Tibial artery (tissue), 4 donors: ENCODE results near the gene ENTR1.

Experiments
- DNase-seq, 2 donors: peaks; one replicate each; pipeline ENCODE4 v3.0.0-alpha.2; 2019
- H3K27ac ChIP-seq, 2 donors: fragments of 200-600 bp; sonication (generic) in 1 of 2; 1 replicate in 1 of 2; 2 replicates in 1 of 2; pipeline ENCODE4 v1.5.1; 2018 to 2019; ENCODE audit warnings: mild to moderate bottlenecking in 1 of 2
- H3K27me3 ChIP-seq, 2 donors: fragments of 200-600 bp; sonication (generic) in 1 of 2; one replicate each; pipeline versions ENCODE4 v1.5.1 to v1.6.0; 2016 to 2019
- H3K36me3 ChIP-seq, 3 donors: fragments of 200-600 bp; sonication (generic) in 2 of 3; one replicate each; pipeline ENCODE4 v1.5.1; 2016 to 2019; ENCODE audit warnings: mild to moderate bottlenecking in 2 of 3
- H3K4me1 ChIP-seq, 4 donors: fragments of 200-600 bp; sonication (generic) in 2 of 4; 1 replicate in 3 of 4; 2 replicates in 1 of 4; pipeline ENCODE4 v1.5.1; 2016 to 2019
- H3K4me3 ChIP-seq, 2 donors: fragments of 200-600 bp; sonication (generic) in 1 of 2; 1 replicate in 1 of 2; 2 replicates in 1 of 2; pipeline ENCODE4 v1.5.1; 2018 to 2019; ENCODE audit warnings: mild to moderate bottlenecking in 2 of 2
- H3K9me3 ChIP-seq, 3 donors: fragments of 200-600 bp; sonication (generic) in 1 of 3; one replicate each; pipeline ENCODE4 v1.5.1; 2016 to 2019
- intact Hi-C: fragments of 100-400 bp; cut with DNase I; formaldehyde crosslinking; loops from one replicate; pipeline ENCODE4 v1.15.0; 2023; ENCODE audit warnings: low total_unique reads
- TF ChIP-seq, protein P1 (sequence below), 2 experiments: fragments of 200-600 bp in 1 of 2; fragments of 450-650 bp in 1 of 2; IDR thresholded peaks; one replicate each; pipeline ENCODE4 v1.5.1; 2017 to 2019; ENCODE audit warnings: antibody characterized with exemption in 2 of 2, mild to moderate bottlenecking in 1 of 2, moderate library complexity in 1 of 2

The ENTR1 gene

DNA sequence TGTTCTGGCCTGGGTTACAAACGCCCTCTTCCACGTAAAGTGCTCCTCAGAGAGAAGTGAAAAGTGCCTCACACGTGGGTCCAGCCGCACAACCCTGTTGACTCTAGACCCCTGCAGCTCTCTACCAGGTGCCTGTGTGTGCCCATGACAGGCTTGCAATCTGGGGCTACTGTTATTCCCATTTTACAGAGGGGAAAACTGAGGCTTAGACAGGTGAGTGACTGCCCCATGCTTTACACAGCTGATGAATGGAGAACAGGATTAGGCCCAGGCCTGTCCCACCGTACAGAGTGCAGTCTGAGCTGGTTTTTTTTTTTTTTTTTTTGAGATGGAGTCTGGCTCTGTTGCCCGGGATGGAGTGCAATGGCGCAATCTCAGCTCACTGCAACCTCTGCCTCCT lies 35.4 kb upstream of the ENTR1 start:
- H3K36me3 ChIP-seq, result peaks cover 86 to 100% (median 99%) of the 10 kb centered on the region in 3 donors
- intact Hi-C loops, result no loop called here
- TF ChIP-seq, protein P1, sequence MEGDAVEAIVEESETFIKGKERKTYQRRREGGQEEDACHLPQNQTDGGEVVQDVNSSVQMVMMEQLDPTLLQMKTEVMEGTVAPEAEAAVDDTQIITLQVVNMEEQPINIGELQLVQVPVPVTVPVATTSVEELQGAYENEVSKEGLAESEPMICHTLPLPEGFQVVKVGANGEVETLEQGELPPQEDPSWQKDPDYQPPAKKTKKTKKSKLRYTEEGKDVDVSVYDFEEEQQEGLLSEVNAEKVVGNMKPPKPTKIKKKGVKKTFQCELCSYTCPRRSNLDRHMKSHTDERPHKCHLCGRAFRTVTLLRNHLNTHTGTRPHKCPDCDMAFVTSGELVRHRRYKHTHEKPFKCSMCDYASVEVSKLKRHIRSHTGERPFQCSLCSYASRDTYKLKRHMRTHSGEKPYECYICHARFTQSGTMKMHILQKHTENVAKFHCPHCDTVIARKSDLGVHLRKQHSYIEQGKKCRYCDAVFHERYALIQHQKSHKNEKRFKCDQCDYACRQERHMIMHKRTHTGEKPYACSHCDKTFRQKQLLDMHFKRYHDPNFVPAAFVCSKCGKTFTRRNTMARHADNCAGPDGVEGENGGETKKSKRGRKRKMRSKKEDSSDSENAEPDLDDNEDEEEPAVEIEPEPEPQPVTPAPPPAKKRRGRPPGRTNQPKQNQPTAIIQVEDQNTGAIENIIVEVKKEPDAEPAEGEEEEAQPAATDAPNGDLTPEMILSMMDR (IDR thresholded peaks at IDR 0.05), result no peak

DNA sequence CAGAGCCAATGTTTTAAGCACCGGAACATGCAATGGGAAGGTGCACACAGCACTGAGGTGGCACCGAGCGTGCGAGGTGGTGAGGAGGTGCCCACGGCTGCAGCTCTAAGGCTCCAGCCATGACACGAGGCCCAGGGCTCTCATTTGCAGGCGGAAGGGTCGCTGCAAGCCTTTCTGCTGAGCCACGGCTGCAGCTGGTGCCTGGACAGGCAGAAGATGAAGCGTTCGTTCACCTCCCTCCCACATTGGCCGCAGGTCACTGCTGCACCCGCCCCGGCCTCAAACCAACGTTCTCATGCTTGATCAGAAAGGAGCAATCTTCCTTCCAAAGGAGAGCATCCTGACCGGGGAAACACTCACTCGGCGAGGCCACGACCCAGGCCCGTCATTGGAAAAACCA lies 33.7 kb upstream of the ENTR1 start:
- TF ChIP-seq, protein P1 (IDR thresholded peaks at IDR 0.05), result no peak
- peaks cover 0 to 6% (median 5%) of the 10 kb centered on the region in 4 donors for H3K4me1 ChIP-seq
- no peak overlapping the region for H3K4me3 ChIP-seq
- intact Hi-C loops, result no loop called here
- H3K9me3 ChIP-seq, result no peaks in the 10 kb centered on the region
- H3K27me3 ChIP-seq, result no peaks in the 10 kb centered on the region
- no peak for DNase-seq
- H3K36me3 ChIP-seq, result peaks cover 69 to 87% (median 87%) of the 10 kb centered on the region in 3 donors
- H3K27ac ChIP-seq, result no peak overlapping the region

More for the DNA sequence above, 35.4 kb upstream of the ENTR1 start:
- no peaks in the 10 kb centered on the region for H3K9me3 ChIP-seq
- H3K27me3 ChIP-seq, result no peaks in the 10 kb centered on the region
- no peak for DNase-seq
- H3K4me1 ChIP-seq, result no peaks in the 10 kb centered on the region
- no peak overlapping the region for H3K4me3 ChIP-seq
- no peak overlapping the region for H3K27ac ChIP-seq

DNA sequence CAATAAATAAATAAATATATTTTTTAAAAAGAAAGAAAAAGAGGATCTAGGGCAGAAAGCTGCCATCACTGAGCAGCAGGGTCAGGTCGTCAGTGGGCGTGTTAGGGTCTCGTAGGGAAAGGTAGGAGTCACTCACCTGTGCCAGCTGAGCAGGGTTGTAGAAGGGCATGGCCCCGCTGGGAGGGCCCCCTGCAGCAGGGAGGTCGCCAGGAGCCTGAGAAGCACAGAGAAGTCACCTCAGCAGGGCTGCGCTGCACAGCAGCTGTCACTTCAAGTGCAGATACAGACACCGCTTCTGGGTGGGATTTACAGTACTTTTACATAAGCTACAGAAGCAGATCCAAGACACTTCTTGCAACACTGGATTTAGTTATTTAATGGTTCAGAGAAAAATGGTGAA lies 33.3 kb upstream of the ENTR1 start:
- no peak overlapping the region for H3K4me3 ChIP-seq
- DNase-seq, result no peak
- intact Hi-C loops, result no loop called here

DNA sequence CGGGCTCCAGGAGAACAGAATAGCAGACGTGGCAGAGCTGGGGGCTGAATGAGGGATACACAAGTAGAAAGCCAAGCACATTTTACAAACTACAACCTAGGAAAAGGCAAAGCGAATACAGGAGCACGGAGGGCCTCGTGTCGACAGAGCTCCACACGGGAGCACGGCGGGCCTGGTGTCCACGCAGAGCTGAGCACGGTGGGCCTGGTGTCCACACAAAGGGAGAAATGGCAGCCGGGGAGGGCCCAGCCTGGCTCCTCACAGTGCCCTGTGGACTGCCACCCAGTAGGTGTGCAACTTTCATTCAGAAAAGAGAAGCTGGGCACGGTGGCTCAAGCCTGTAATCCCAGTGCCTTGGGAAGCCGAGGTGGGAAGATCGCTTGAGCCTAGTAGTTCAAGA lies 32.7 kb upstream of the ENTR1 start:
- intact Hi-C loops, result no loop called here
- Histone ChIP-seq H3K27me3 (no peaks in the 10 kb centered on the region), H3K9me3 (no peaks in the 10 kb centered on the region), H3K4me1 (peaks cover 0 to 15% (median 13%) of the 10 kb centered on the region in 4 donors), H3K27ac (no peak overlapping the region), H3K4me3 (no peak overlapping the region), H3K36me3 (peaks cover 59 to 77% (median 77%) of the 10 kb centered on the region in 3 donors)
- no peak for DNase-seq
- TF ChIP-seq, protein P1 (IDR thresholded peaks at IDR 0.05), result no peak

More for the DNA sequence above, 33.3 kb upstream of the ENTR1 start:
- TF ChIP-seq, protein P1 (IDR thresholded peaks at IDR 0.05), result no peak
- H3K36me3 ChIP-seq, result peaks cover 65 to 83% (median 83%) of the 10 kb centered on the region in 3 donors
- H3K27ac ChIP-seq, result no peak overlapping the region
- H3K27me3 ChIP-seq, result no peaks in the 10 kb centered on the region
- no peaks in the 10 kb centered on the region for H3K9me3 ChIP-seq
- peaks cover 0 to 9% (median 7%) of the 10 kb centered on the region in 4 donors for H3K4me1 ChIP-seq

DNA sequence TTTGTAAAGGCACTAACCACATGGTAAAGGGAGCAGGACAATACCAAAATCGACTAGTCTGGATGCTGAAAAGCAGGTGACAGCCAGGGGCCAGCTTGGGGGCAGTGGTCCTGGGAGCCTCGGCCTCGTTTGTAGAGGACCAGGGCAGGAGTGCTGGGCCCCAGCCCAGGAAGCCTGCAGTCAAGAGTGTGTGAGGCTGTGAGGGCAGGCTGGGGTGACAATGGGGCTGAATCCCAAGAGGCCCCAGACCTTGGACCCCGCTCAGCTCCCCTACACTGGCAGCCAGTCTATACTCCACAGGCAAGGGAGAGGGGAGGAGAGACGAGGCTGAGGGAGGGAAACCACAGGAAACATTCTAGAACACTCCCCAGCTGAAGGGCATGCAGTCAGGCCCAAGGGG lies 31.9 kb upstream of the ENTR1 start:
- DNase-seq, result no peak
- no peak overlapping the region for H3K4me3 ChIP-seq
- H3K36me3 ChIP-seq, result peaks cover 51 to 69% (median 68%) of the 10 kb centered on the region in 3 donors
- H3K9me3 ChIP-seq, result no peaks in the 10 kb centered on the region
- peaks cover 0 to 23% (median 21%) of the 10 kb centered on the region in 4 donors for H3K4me1 ChIP-seq
- intact Hi-C loops, result no loop called here
- TF ChIP-seq, protein P1 (IDR thresholded peaks at IDR 0.05), result no peak
- H3K27ac ChIP-seq, result no peak overlapping the region
- no peaks in the 10 kb centered on the region for H3K27me3 ChIP-seq
